ENCODE data around the gene DAZAP1.

Gene DAZAP1

DNA sequence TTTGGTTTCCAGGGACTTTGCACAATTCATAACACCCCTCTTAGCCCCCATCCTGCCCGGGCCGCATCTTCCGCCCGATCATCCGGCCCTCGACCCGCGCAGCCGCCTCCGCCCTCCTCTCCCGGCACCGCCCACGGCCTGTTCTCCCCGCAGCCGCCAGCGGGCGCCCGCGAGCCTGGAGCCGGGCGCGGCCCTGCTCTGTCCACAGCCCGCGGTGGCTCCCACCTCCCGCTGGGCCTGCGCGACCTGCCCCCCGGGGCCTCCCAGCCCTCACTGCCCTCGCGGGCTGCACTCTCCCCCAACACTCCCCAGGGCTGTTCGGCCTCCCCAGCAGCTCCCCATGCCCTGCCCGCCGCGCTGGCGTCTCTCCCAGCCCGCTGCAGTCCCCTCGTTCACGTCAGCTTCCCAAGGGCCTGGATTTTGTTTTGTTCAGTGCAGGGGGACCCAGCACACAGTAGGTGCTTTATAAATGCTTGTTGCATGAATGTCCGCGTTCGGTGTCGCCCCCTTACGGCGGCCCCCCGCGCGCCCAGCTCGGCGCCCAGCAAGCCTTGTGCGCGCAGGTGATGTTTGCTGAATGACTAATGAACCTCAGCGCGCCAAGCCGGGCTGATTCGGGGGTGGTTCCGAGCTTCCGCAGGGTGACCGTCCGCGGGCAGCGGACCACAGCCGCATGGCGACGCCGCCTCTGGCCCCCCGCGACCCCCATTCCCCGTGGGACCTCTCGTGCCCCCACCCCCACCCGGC, 38.0 kb downstream of the DAZAP1 start:
- DNase-seq (ENCODE audit: low spot score): peak; percentile 92

GRCh38 chr19:1445932-1446712, 38.7 kb downstream of the DAZAP1 start:
- peak; percentile 84 for DNase-seq (ENCODE audit: low spot score)

DNA sequence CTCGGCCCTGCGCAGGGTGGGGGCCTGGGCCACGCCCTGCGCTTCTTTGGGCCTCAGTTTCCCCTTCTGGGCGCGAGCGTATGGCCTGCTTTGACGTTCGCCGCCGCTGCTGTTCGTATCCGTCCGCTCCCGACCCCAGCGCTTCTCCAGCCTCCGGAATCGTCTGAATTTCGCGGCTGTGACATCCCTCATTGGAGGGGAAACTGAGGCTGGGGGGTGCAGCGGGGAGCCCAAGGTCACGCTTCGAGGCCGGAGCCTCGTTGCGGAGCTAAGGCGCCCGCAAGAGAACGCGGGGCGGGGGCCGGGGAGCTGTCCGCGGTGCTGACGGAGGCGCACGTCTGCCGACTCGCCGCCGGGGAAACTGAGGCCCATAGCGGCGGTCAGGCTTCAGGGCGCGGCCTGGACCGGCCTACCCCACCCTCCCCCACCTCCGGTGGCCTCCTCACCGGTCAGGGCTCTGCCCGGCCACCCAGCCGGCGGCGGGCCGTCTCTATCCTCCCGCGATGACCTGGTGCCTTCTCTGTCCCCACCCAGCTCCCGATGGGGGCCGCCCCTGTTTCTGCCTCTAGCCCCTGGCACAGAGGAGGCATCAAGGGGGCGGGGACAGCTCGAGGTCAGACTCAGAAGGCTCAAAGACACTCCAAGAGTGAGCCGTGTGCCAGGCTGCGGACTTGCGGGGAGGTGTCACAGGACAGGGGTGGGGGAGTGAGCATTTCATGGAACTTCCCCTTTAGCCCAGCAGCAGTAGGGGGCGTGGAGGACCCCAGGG, 39.5 kb downstream of the DAZAP1 start:
- DNase-seq (ENCODE audit: low spot score): peak; percentile 61

GRCh38 chr19:1447504-1447903, 40.1 kb downstream of the DAZAP1 start:
- no peak for DNase-seq (ENCODE audit: low spot score)

- no peak for DNase-seq (ENCODE audit: low spot score)
Measured at GRCh38 chr19:1447944-1448343, 40.6 kb downstream of the DAZAP1 start.

- DNase-seq (ENCODE audit: low spot score): peak; percentile 91
Measured at GRCh38 chr19:1449467-1450442, 42.4 kb downstream of the DAZAP1 start, which contains the start of gene APC2. Gene APC2, plus strand, starts transcription at chr19:1450121. Its CDS starts 2,881 bp downstream, at chr19:1453002.

- no peak for DNase-seq (ENCODE audit: low spot score)
Measured at GRCh38 chr19:1450735-1451731, 43.6 kb downstream of the DAZAP1 start.

DNA sequence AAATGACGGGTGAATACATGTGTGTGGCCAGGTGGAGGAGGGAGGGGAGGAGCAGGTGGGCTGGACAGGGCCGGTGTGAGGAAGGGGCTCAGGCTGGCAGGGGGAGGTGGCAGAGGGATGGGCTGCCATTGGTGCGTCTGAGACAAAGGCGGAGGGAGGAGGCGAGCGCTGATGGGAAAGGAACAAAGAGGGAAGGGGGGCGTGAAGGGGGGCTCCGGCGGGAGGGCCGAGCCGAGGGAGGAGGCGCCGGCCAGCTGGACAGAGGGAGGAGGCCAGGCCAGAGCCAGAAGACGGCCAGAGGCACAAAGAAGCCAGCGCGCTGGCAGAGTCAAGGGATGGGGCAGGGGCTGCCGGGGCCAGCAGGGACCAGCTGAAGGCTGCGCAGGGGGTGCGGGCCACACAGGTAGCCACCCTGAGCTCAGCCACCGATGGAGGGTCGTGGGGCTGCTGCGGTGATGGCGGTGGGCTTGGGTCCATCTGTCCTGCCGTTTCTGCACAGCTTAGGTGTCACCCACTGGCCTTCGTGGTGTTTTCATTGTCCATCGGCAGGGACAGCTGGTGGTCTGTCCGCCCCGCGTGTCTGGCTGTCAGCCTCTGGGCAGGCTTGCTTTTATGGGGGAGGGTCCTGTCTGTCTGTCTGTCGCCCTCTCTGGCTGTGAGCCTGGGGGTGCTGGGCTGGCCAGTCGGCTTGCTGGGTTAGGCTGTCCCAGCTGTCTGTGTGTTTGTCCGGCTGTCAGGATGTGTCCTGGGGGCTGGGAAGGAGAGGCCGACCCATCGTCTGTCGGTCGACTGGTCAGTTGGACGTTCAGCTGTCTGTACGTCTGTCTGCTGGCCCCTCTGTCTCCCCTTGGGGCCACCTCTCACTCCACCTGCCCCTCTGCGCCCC, 44.8 kb downstream of the DAZAP1 start:
- DNase-seq (ENCODE audit: low spot score): no peak

GRCh38 chr19:1452802-1453524, 45.6 kb downstream of the DAZAP1 start:
- DNase-seq (ENCODE audit: low spot score): no peak

DNA sequence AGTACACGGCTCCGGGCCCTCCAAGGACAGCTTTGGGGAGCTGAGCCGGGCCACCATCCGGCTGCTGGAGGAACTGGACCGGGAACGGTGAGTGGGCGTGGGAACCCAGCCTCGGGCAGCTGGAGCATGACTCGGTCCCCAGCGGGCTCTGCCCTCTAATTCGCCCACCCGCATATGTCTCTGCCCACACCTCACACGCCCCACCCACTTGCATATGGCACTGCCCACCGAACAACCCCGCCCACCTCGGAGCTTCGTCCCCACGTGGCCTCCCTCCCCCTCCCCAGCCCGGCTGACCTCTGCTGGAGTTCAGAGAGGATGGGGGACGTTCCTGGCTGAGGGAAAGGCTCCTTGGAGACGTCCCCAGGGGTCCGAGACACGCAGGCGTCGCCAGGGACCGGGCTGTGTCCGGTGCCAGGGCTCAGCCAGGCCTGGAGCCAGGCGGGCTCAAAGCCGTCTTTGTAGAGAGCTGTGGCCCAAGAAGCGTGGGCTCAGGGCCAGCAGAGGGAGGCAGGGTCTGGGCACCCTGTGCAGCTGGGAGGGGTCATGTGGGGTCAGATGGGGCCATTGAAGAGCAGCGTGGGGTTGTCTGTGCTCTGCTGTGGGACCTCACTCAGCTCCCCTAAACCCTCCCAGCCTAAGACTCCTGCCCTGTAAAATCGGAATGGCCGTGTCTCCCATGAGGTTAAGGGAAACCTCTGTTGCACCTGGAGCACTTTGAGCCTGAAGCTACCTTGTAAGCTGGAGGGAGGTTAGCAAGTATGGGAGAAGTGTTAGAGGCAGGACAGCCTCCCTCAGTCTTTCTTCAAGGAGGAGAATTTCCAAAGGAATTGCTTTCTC, 46.4 kb downstream of the DAZAP1 start:
- no peak for DNase-seq (ENCODE audit: low spot score)

DNA sequence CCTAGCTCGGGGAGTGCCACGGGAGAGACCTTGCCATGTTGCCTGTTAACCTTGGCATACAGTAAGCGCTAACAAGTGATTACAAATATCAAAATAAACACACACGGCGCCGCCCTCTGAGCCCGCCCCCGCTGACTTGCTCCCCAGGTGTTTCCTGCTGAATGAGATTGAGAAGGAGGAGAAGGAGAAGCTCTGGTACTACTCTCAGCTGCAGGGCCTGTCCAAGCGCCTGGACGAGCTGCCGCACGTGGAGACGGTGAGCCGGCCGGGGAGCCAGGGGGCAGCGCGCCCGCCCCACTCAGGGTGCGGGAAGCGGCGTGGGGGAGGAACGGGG, 47.6 kb downstream of the DAZAP1 start:
- DNase-seq (ENCODE audit: low spot score): no peak

GRCh38 chr19:1455336-1456120, 48.1 kb downstream of the DAZAP1 start:
- DNase-seq (ENCODE audit: low spot score): peak; percentile 93

DNA sequence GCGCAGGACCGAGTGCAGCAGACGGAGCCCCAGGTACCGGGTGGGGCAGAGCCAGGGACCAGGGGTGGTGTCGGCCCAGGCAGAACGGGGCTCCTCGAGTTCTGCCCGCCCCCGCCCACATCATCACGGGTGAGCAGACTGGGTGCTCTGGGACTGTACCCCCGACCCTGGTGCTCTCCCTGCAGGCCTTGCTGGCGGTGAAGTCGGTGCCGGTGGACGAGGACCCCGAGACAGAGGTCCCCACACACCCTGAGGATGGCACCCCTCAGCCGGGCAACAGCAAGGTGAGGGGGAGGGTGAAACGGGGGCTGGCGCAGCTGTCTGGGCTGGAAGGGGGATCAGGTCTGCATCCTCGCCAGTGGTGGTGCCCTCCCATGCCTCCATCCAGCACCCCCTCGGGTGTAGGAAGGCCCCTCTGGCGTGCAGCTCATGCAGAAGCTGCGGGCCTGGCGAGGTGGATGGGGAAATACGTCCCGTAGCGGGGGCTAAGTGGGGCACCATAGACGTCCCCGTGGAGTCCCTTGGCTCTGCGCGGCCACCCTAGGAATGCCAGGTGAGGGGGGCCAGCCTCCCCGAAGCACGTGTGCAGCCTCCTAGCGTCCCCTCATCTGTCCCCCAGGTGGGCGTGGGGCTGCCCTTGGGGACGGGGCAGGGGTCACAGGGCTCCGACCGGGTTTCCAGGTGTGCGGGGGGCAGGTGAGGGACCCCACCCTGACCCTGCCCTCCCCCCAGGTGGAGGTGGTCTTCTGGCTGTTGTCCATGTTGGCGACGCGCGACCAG, 48.9 kb downstream of the DAZAP1 start:
- DNase-seq (ENCODE audit: low spot score): no peak

DNA sequence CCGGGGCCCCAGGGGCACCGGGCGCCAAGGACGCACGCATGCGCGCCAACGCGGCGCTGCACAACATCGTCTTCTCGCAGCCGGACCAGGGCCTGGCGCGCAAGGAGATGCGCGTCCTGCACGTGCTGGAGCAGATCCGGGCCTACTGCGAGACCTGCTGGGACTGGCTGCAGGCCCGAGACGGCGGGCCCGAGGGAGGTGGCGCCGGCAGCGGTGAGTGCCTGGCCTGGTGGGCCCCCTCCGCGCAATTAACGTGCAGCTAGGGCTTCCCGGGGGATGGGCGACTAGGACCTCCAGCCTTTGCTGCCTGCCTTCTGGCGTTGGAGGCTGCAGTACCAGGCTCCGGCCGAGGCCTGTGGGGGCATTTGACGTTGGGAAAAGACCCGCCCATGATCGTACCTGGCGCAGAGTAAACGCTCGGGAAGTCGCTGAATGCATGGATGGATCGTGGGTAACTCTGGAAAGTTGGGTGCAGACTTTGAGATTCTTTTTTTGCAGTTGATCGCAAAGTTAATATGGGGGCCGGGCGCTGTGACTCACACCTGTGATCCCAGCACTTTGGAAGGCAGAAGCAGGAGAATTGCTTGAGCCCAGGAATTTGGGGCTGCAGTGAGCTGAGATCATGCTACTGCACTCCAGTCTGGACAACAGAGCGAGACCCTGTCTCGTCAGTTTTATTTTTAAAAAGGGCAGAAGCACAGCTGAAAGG, 49.8 kb downstream of the DAZAP1 start:
- peak; percentile 60 for DNase-seq (ENCODE audit: low spot score)

DNA sequence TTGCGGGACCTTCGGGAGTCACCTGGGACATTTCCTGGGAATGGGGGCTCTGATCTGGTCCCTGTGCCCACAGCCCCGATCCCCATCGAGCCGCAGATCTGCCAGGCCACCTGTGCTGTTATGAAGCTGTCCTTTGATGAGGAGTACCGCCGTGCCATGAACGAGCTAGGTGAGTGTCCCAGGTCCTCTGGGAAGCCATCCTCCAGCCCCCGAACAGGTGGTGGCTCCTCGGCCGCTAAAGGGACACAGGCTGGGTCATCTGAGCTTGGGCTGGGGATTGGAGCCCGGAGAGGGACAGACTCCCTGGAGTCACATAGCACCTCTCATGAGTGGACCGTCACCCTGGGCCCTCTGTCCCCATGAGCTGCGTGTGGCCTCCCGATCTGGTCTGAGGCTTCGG, 50.5 kb downstream of the DAZAP1 start:
- DNase-seq (ENCODE audit: low spot score): no peak

Measured in iPS-NIHi11 (cell line).